Keratinocyte (primary cell): Measurements from ENCODE around the gene MMP23B. TPM values are rescaled to one million over a fixed set of nuclear protein-coding genes. Genes with fewer than 3 reads are reported as not detected.
A peak's percentile ranks its signal among the peaks of the same experiment; 100 is the strongest.

Experiments used
- DNase-seq: peaks from one replicate; pipeline ENCODE4 v3.0.0-alpha.2; 2011; ENCODE audit warnings: low read depth, missing footprints, low spot score
- FAIRE-seq: peaks from 2 replicates; lab custom pipeline; 2011; peaks lifted over from hg19 to GRCh38; lab: Jason Lieb, UNC
- H2AFZ ChIP-seq: 2 replicates; pipeline ENCODE4 v1.6.0; 2012; ENCODE audit warnings: low read length, control low read depth, inconsistent platforms; ENCODE audit not compliant: control insufficient read depth
- H3K27ac ChIP-seq: 2 replicates; pipeline ENCODE4 v1.5.1; 2011; ENCODE audit warnings: low read length; ENCODE audit not compliant: control insufficient read depth, insufficient read depth
- H3K27me3 ChIP-seq: 3 replicates; pipeline ENCODE4 v1.6.0; 2011; ENCODE audit warnings: low read length; ENCODE audit not compliant: control insufficient read depth, insufficient read depth; ENCODE audit errors: extremely low read depth
- H3K36me3 ChIP-seq, 2 experiments: 2 replicates in 1 of 2; 3 replicates in 1 of 2; pipeline ENCODE4 v1.5.1; 2011; ENCODE audit warnings: low read length in 2 of 2, mild to moderate bottlenecking in 1 of 2; ENCODE audit not compliant: control insufficient read depth in 2 of 2, insufficient read depth in 2 of 2; ENCODE audit errors: extremely low read depth in 1 of 2
- H3K4me1 ChIP-seq: 3 replicates; pipeline ENCODE4 v1.5.1; 2011; ENCODE audit warnings: low read length; ENCODE audit not compliant: control insufficient read depth, insufficient read depth; ENCODE audit errors: extremely low read depth
- H3K4me2 ChIP-seq: 3 replicates; pipeline ENCODE4 v1.6.0; 2011; ENCODE audit warnings: low read depth, low read length; ENCODE audit not compliant: control insufficient read depth, insufficient read depth; ENCODE audit errors: extremely low read depth
- H3K4me3 ChIP-seq, 3 experiments: fragments of 200-600 bp in 1 of 3; sonication (generic) in 1 of 3; 2 replicates in 2 of 3; 3 replicates in 1 of 3; pipeline ENCODE4 v1.5.1; 2011 to 2016; ENCODE audit warnings: low read length in 3 of 3, mild to moderate bottlenecking in 3 of 3, control low read depth in 2 of 3, inconsistent platforms in 1 of 3, low read depth in 1 of 3, mixed read lengths in 1 of 3, mixed run types in 1 of 3, moderate library complexity in 1 of 3; ENCODE audit not compliant: control insufficient read depth in 2 of 3, insufficient read depth in 2 of 3; ENCODE audit errors: extremely low read depth in 1 of 3
- H3K79me2 ChIP-seq: 2 replicates; pipeline ENCODE4 v1.6.0; 2012; ENCODE audit warnings: low read length; ENCODE audit not compliant: control insufficient read depth, insufficient read depth
- H3K9ac ChIP-seq: 3 replicates; pipeline ENCODE4 v1.6.0; 2011; ENCODE audit warnings: low read length; ENCODE audit not compliant: control insufficient read depth, insufficient read depth; ENCODE audit errors: extremely low read depth
- H3K9me1 ChIP-seq: 3 replicates; pipeline ENCODE4 v1.6.0; 2011; ENCODE audit warnings: low read length; ENCODE audit not compliant: control insufficient read depth, insufficient read depth; ENCODE audit errors: extremely low read depth
- H3K9me3 ChIP-seq: 2 replicates; pipeline ENCODE4 v1.5.1; 2012; ENCODE audit warnings: low read depth, low read length; ENCODE audit not compliant: control insufficient read depth
- H4K20me1 ChIP-seq: 3 replicates; pipeline ENCODE4 v1.6.0; 2011; ENCODE audit warnings: low read length; ENCODE audit not compliant: control insufficient read depth, insufficient read depth; ENCODE audit errors: extremely low read depth
- CTCF ChIP-seq, 3 experiments: IDR thresholded peaks in 1 of 3; conservative IDR thresholded peaks in 1 of 3; optimal IDR thresholded peaks in 1 of 3; 2 replicates in 2 of 3; 3 replicates in 1 of 3; pipeline versions ENCODE3 to v1.5.1; 2011; ENCODE audit warnings: low read length in 3 of 3, mild to moderate bottlenecking in 3 of 3, moderate library complexity in 2 of 3, control low read depth in 1 of 3, inconsistent platforms in 1 of 3; ENCODE audit not compliant: insufficient read depth in 2 of 3; ENCODE audit errors: extremely low read depth in 1 of 3
- EZH2 ChIP-seq: IDR thresholded peaks from one replicate; pipeline ENCODE4 v1.6.1; 2012; ENCODE audit warnings: inconsistent platforms, mild to moderate bottlenecking, low read length, moderate library complexity
- dilution Hi-C: fragments of 300-500 bp; cut with MboI; formaldehyde crosslinking; loops from one replicate; pipeline ENCODE4 v1.7.0; 2020; ENCODE audit warnings: low sequenced_read_pairs; ENCODE audit not compliant: extremely low pct_ligation_motif_present
- polyA plus RNA-seq, 5 experiments: library from polyadenylated mRNA; depleted of rRNA in 3 of 5; stranded (reverse) in 3 of 5; stranded (forward) in 1 of 5; unstranded in 1 of 5; fragments of >200 nt; gene quantifications; 1 replicate in 1 of 5; 2 replicates in 3 of 5; 3 replicates in 1 of 5; pipeline versions ENCODE4 v1.2.1 to v1.2.3, GENCODE V29; 2011 to 2012; ENCODE audit warnings: missing spikeins in 2 of 5, low read depth in 1 of 5, low replicate concordance in 1 of 5

The MMP23B gene
- polyA plus RNA-seq, 1 donor (not counting 4 experiments of a cell fraction or from before 2014, with no cell fraction given): not detected

- Histone ChIP-seq H3K4me2 (peak overlapping the region; percentile 84), H3K36me3 (no peaks in the 10 kb centered on the region), H3K9me1 (no peaks in the 10 kb centered on the region), H3K4me1 (peaks cover 18% of the 10 kb centered on the region), H3K4me3 (peak overlapping the region; percentile 30 to 62 (median 53)), H4K20me1 (no peaks in the 10 kb centered on the region), H3K27me3 (peaks cover 15% of the 10 kb centered on the region), H2AFZ (no peak overlapping the region), H3K9me3 (no peaks in the 10 kb centered on the region), H3K79me2 (no peaks in the 10 kb centered on the region), H3K9ac (peak overlapping the region; percentile 33), H3K27ac (peak overlapping the region; percentile 20)
- DNase-seq (no peak), FAIRE-seq (no peak)
- dilution Hi-C loops: no loop called here
- no peak for TF ChIP-seq EZH2
- no peak for TF ChIP-seq CTCF (optimal IDR thresholded peaks at IDR 0.05 in 1 of 3, IDR thresholded peaks at IDR 0.05 in 1 of 3, conservative IDR thresholded peaks at IDR 0.05 in 1 of 3; ENCODE audit: extremely low read depth in 1 of 3, insufficient read depth in 2 of 3, low read length in 3 of 3)
These were observed 3.1 kb upstream of the MMP23B start for GRCh38 chr1:1628754-1629429.

GRCh38 chr1:1629430-1630190 is 2.4 kb upstream of the MMP23B start:
- H3K4me3 ChIP-seq: peak overlapping the region; percentile 30 to 62 (median 53)

More at GRCh38 chr1:1629430-1630190, 2.4 kb upstream of the MMP23B start:
- Histone ChIP-seq H3K4me2 (peak overlapping the region; percentile 84), H3K9ac (peak overlapping the region; percentile 33), H3K27me3 (peaks cover 15% of the 10 kb centered on the region), H3K36me3 (no peaks in the 10 kb centered on the region), H3K27ac (no peak overlapping the region), H3K9me3 (no peaks in the 10 kb centered on the region), H2AFZ (no peak overlapping the region), H3K4me1 (peaks cover 18% of the 10 kb centered on the region), H4K20me1 (no peaks in the 10 kb centered on the region), H3K79me2 (no peaks in the 10 kb centered on the region), H3K9me1 (no peaks in the 10 kb centered on the region)
- no peak for FAIRE-seq
- TF ChIP-seq CTCF (optimal IDR thresholded peaks at IDR 0.05 in 1 of 3, IDR thresholded peaks at IDR 0.05 in 1 of 3, conservative IDR thresholded peaks at IDR 0.05 in 1 of 3; ENCODE audit: extremely low read depth in 1 of 3, insufficient read depth in 2 of 3, low read length in 3 of 3) (no peak), EZH2 (no peak)
- dilution Hi-C loops: no loop called here
- no peak for DNase-seq
